Panc1 (cell line): Measurements from ENCODE around the gene TOX3.

Source experiments
- CTCF ChIP-seq: fragments of 450-650 bp; IDR thresholded peaks from 2 replicates; pipeline ENCODE4 v1.5.1; 2017; ENCODE audit warnings: mild to moderate bottlenecking
- POLR2AphosphoS5 ChIP-seq: IDR thresholded peaks from 2 replicates; pipeline ENCODE4 v1.6.1; 2012; ENCODE audit warnings: mild to moderate bottlenecking, low read depth, low read length, moderate library complexity
- REST ChIP-seq, 2 experiments: IDR thresholded peaks; 2 replicates each; pipeline ENCODE4 v1.6.1; 2011 to 2012; ENCODE audit warnings: low read depth in 2 of 2, control low read depth in 1 of 2, low read length in 1 of 2, mild to moderate bottlenecking in 1 of 2, moderate library complexity in 1 of 2; ENCODE audit not compliant: insufficient read depth in 1 of 2
- SIN3A ChIP-seq: IDR thresholded peaks from 2 replicates; pipeline ENCODE4 v1.6.1; 2012; ENCODE audit warnings: low read depth, mild to moderate bottlenecking, low read length, moderate library complexity, borderline replicate concordance; ENCODE audit not compliant: insufficient read depth

GRCh38 chr16:52424591-52424990 is 122.4 kb downstream of the TOX3 start:
- TF ChIP-seq CTCF, result no peak
- no peak for TF ChIP-seq REST (IDR thresholded peaks at IDR 0.05; ENCODE audit: insufficient read depth in 1 of 2, low read depth in 2 of 2, low read length in 1 of 2)
- TF ChIP-seq POLR2AphosphoS5, result no peak
- TF ChIP-seq SIN3A, result no peak
